ENCODE measurements around the gene GSG1.

The GSG1 gene

DNA sequence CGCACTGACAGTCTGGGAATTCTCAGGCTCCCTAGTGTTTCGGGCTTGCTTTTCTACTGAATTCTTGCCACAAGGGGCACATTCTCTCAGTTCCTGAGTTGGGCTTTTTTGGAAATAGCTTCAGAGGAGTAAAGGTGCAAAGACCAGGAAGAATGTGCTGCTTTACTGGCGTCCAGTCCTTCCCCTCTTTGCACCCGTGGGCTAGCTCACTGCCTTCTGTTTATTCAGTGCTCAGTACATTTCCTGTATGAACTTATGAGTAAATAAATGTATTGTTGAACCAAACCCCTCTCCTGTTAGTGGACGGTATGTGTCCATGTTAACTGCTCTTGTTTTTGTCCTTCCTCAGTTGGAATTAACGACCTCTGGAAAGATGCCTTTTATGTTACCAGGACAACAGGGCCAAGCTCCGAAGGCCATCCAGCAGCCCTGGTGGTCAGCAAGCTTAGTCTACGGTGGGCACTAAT, 24.0 kb downstream of the GSG1 start:
- in situ Hi-C loops (cut with MboI; ENCODE audit: low sequenced_read_pairs, unreplicated experiment): no loop called here
- DNase-seq (ENCODE audit: low spot score): no peak
- TF ChIP-seq CTCF (IDR thresholded peaks at IDR 0.05; ENCODE audit: borderline replicate concordance, control extremely low read depth, extremely low read depth, insufficient read depth, missing control alignments): no peak

DNA sequence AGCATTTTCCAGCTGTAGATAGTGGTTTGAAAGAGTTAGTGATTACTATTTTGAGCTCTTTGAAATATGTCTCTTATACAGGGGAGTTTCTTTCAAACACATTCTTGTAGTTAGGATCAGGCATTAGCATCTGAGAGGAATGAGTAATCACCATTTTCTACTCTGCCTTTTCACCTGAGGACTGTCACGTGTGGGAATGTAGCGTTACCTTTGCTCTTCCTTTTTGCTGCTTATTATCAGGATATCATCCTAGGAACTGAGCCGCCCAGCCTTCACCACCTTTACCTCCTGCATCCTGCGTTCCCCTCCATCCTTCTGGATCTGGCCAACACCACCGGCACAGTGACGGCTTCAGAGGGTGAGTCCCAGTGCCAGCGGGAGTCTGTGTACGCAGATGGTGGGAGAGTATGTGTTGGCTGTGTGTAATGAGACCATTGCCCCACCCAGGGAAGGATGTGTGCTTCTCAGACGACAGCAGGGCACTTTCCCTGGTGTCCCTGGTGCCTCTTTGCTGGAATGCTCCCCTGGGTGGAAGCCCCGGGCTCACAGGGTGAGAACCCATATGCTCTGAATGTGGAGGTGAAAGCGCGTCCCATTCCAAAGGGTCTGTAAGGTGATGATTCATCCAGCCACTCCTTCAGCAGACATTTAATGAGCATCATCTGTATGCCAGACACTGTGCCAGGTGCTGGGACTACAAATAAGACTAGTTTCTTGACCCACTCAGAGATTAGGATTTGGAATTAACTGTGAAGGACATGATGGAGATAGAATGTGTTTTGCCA, 27.5 kb downstream of the GSG1 start:
- TF ChIP-seq CTCF (IDR thresholded peaks at IDR 0.05; ENCODE audit: borderline replicate concordance, control extremely low read depth, extremely low read depth, insufficient read depth, missing control alignments): no peak
- no peak for DNase-seq (ENCODE audit: low spot score)
- in situ Hi-C loops (cut with MboI; ENCODE audit: low sequenced_read_pairs, unreplicated experiment): no loop called here

GRCh38 chr12:13075118-13075480, 28.4 kb downstream of the GSG1 start:
- in situ Hi-C loops (cut with MboI; ENCODE audit: low sequenced_read_pairs, unreplicated experiment): no loop called here
- no peak for DNase-seq (ENCODE audit: low spot score)
- no peak for TF ChIP-seq CTCF (IDR thresholded peaks at IDR 0.05; ENCODE audit: borderline replicate concordance, control extremely low read depth, extremely low read depth, insufficient read depth, missing control alignments)

GRCh38 chr12:13074396-13075117, 28.9 kb downstream of the GSG1 start:
- DNase-seq (ENCODE audit: low spot score): no peak
- in situ Hi-C loops (cut with MboI; ENCODE audit: low sequenced_read_pairs, unreplicated experiment): no loop called here
- TF ChIP-seq CTCF (IDR thresholded peaks at IDR 0.05; ENCODE audit: borderline replicate concordance, control extremely low read depth, extremely low read depth, insufficient read depth, missing control alignments): no peak

DNA sequence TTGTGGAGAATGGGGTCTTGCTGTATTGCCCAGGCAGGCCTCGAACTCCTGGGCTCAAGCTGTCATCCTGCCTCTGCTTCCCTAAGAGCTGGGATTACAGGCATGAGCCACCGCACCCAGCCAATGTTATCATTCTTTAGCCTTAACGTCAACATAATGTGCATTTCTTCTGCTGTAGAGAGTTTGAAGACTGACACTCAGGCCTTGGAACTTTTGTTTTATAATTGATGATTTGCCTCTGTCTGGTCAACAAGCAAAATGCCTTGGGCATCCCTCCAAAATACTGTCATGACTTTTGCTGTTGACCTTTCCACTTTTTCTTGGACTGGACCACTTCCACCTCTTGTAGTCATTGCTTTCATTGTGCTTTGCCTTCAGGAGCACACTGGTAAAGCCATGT, 30.3 kb downstream of the GSG1 start:
- in situ Hi-C loops (cut with MboI; ENCODE audit: low sequenced_read_pairs, unreplicated experiment): no loop called here
- no peak for TF ChIP-seq CTCF (IDR thresholded peaks at IDR 0.05; ENCODE audit: borderline replicate concordance, control extremely low read depth, extremely low read depth, insufficient read depth, missing control alignments)
- no peak for DNase-seq (ENCODE audit: low spot score)

- DNase-seq (ENCODE audit: low spot score): no peak
- in situ Hi-C loops (cut with MboI; ENCODE audit: low sequenced_read_pairs, unreplicated experiment): no loop called here
- no peak for TF ChIP-seq CTCF (IDR thresholded peaks at IDR 0.05; ENCODE audit: borderline replicate concordance, control extremely low read depth, extremely low read depth, insufficient read depth, missing control alignments)
Observed at GRCh38 chr12:13071305-13072280, 31.9 kb downstream of the GSG1 start.
